ENCODE measurements around the gene SMIM10L2A. TPM values are rescaled to one million over a fixed set of nuclear protein-coding genes. Genes with fewer than 3 reads are reported as not detected.

SMIM10L2A gene
- total and polyA plus RNA-seq, 7 donors: 0.08 to 0.58 (median 0.14) TPM

- no peak for DNase-seq
- WGBS, 3 donors: 66 to 81% (median 70%) methylated on average over 2 of the region's 2 CpGs
- H3K36me3 ChIP-seq (ENCODE audit: insufficient read depth in 1 of 2, low read depth in 1 of 2): no peaks in the 10 kb centered on the region
- no peak for ATAC-seq
- no peaks in the 10 kb centered on the region for H3K4me1 ChIP-seq
- intact Hi-C loops (cut with DNase I): no loop called here
- H3K9me3 ChIP-seq: no peaks in the 10 kb centered on the region
- peak; percentile 17 for TF ChIP-seq CTCF (IDR thresholded peaks at IDR 0.05)
- no peak overlapping the region for H3K4me3 ChIP-seq
- peaks cover 0 to 8% (median 0%) of the 10 kb centered on the region in 3 donors for H3K27me3 ChIP-seq (ENCODE audit: insufficient read depth in 3 of 3, low read length in 2 of 3)
- H3K27ac ChIP-seq: no peak overlapping the region
These were observed 42.2 kb downstream of the SMIM10L2A start for GRCh38 chrX:135463937-135464336.

- intact Hi-C loops (cut with DNase I): no loop called here
- WGBS, 3 donors: 56 to 92% (median 63%) methylated on average over 3 of the region's 3 CpGs
- no peak for TF ChIP-seq CTCF (IDR thresholded peaks at IDR 0.05)
These were observed 54.6 kb downstream of the SMIM10L2A start for GRCh38 chrX:135476378-135476777.

GRCh38 chrX:135477576-135477975 lies 55.8 kb downstream of the SMIM10L2A start:
- Histone ChIP-seq H3K4me3 (no peak overlapping the region), H3K36me3 (ENCODE audit: insufficient read depth in 1 of 2, low read depth in 1 of 2) (no peaks in the 10 kb centered on the region), H3K9me3 (no peaks in the 10 kb centered on the region), H3K4me1 (no peaks in the 10 kb centered on the region), H3K27ac (no peak overlapping the region), H3K27me3 (ENCODE audit: insufficient read depth in 3 of 3, low read length in 2 of 3) (peaks cover 0 to 3% (median 0%) of the 10 kb centered on the region in 3 donors)
- DNase-seq (no peak), ATAC-seq (no peak)
- TF ChIP-seq CTCF (IDR thresholded peaks at IDR 0.05): no peak
- WGBS, 3 donors: 0 to 12% (median 7%) methylated on average over 3 of the region's 3 CpGs
- intact Hi-C loops (cut with DNase I): no loop called here

More at GRCh38 chrX:135476378-135476777, 54.6 kb downstream of the SMIM10L2A start:
- no peaks in the 10 kb centered on the region for H3K36me3 ChIP-seq (ENCODE audit: insufficient read depth in 1 of 2, low read depth in 1 of 2)
- H3K27me3 ChIP-seq (ENCODE audit: insufficient read depth in 3 of 3, low read length in 2 of 3): peaks cover 0 to 6% (median 0%) of the 10 kb centered on the region in 3 donors
- no peak overlapping the region for H3K27ac ChIP-seq
- H3K9me3 ChIP-seq: no peaks in the 10 kb centered on the region
- DNase-seq (no peak), ATAC-seq (no peak)
- H3K4me1 ChIP-seq: no peaks in the 10 kb centered on the region
- H3K4me3 ChIP-seq: no peak overlapping the region

Other genes starting within 250 kb of the SMIM10L2A start
- gene ETDA, start 169.9 kb upstream of the SMIM10L2A start, total RNA-seq: not detected
- not detected for gene ETDA, start 169.9 kb upstream of the SMIM10L2A start, polyA plus RNA-seq
- not detected for gene ETDC, start 112.5 kb upstream of the SMIM10L2A start, total RNA-seq
- gene ETDC, start 112.5 kb upstream of the SMIM10L2A start, polyA plus RNA-seq: not detected
- 1 to 10 TPM; 2.9 to 4.4 (median 3.7) TPM for gene ZNF75D, start 77.8 kb upstream of the SMIM10L2A start, total RNA-seq
- 1 to 10 TPM; 2.3 to 5.6 (median 3.1) TPM for gene ZNF75D, start 77.8 kb upstream of the SMIM10L2A start, polyA plus RNA-seq
- 1 to 10 TPM; 2.4 to 6.7 (median 3.9) TPM for gene ZNF449, start 77.1 kb upstream of the SMIM10L2A start, total RNA-seq
- gene ZNF449, start 77.1 kb upstream of the SMIM10L2A start, polyA plus RNA-seq: 1 to 10 TPM; 2.2 to 3.2 (median 2.3) TPM
- gene INTS6L, start 98.7 kb downstream of the SMIM10L2A start, total RNA-seq: 1 to 10 TPM in 1 of 4 donors, under 1 TPM in 3; 0.38 to 1.2 (median 0.86) TPM
- 1 to 10 TPM in 1 of 3 donors, under 1 TPM in 2; 0.47 to 1.1 (median 0.77) TPM for gene INTS6L, start 98.7 kb downstream of the SMIM10L2A start, polyA plus RNA-seq

Measured in psoas muscle (tissue), 8 donors.